Skeletal muscle tissue (tissue), 4 donors: Measurements from ENCODE around the gene CFDP1. TPM values are rescaled to one million over a fixed set of nuclear protein-coding genes. Genes with fewer than 3 reads are reported as not detected.
"Not testable (repeated sequence)": the region's sequence is repeated elsewhere in the genome, so short reads cannot be mapped to it uniquely, and the experiment has no call there.

ENCODE experiments used
- H3K27ac ChIP-seq: one replicate; pipeline ENCODE4 v1.7.0; 2013; ENCODE audit warnings: mild to moderate bottlenecking, low read depth, low read length, inconsistent platforms
- H3K27me3 ChIP-seq, 3 donors: one replicate each; pipeline ENCODE4 v1.7.0; 2013; ENCODE audit warnings: low read length in 3 of 3; ENCODE audit not compliant: control insufficient read depth in 3 of 3, insufficient read depth in 3 of 3
- H3K36me3 ChIP-seq, 3 donors: one replicate each; pipeline ENCODE4 v1.7.0; 2013; ENCODE audit warnings: low read length in 3 of 3; ENCODE audit not compliant: control insufficient read depth in 3 of 3, insufficient read depth in 3 of 3
- H3K4me1 ChIP-seq, 3 donors: one replicate each; pipeline ENCODE4 v1.7.0; 2013; ENCODE audit warnings: low read length in 3 of 3, mild to moderate bottlenecking in 3 of 3; ENCODE audit not compliant: control insufficient read depth in 3 of 3, insufficient read depth in 3 of 3
- H3K4me3 ChIP-seq, 3 donors: one replicate each; pipeline ENCODE4 v1.7.0; 2013; ENCODE audit warnings: low read length in 3 of 3
- H3K9ac ChIP-seq, 3 donors: one replicate each; pipeline ENCODE4 v1.7.0; 2013; ENCODE audit warnings: low read length in 3 of 3, mild to moderate bottlenecking in 3 of 3, moderate library complexity in 2 of 3, low read depth in 1 of 3
- H3K9me3 ChIP-seq, 3 donors: one replicate each; pipeline ENCODE4 v1.7.0; 2013; ENCODE audit warnings: low read length in 3 of 3; ENCODE audit not compliant: control insufficient read depth in 3 of 3
- total RNA-seq: library from RNA; depleted of rRNA; stranded (reverse); fragments of >200 nt; gene quantifications from one replicate; pipeline ENCODE4 v1.2.3, GENCODE V29; 2014
- donor health status: Osteomylitis.

The CFDP1 gene
- total RNA-seq, 1 donor from 2014 or later = 49.6 TPM

- Histone ChIP-seq H3K9me3 (no peaks in the 10 kb centered on the region), H3K27ac (no peak overlapping the region), H3K27me3 (no peaks in the 10 kb centered on the region), H3K4me1 (peaks cover 0 to 5% (median 3%) of the 10 kb centered on the region in 3 donors), H3K36me3 (no peaks in the 10 kb centered on the region), H3K4me3 (no peak overlapping the region), H3K9ac (no peak overlapping the region)
Observed at GRCh38 chr16:75273054-75273925, 160.0 kb downstream of the CFDP1 start.

- not testable (repeated sequence) for H3K36me3 ChIP-seq, H3K9me3 ChIP-seq, H3K27ac ChIP-seq, H3K27me3 ChIP-seq, H3K9ac ChIP-seq, H3K4me3 ChIP-seq
- peaks cover 7 to 11% (median 10%) of the 10 kb centered on the region in 3 donors for H3K4me1 ChIP-seq
Observed at GRCh38 chr16:75272629-75273028, 160.7 kb downstream of the CFDP1 start.

DNA sequence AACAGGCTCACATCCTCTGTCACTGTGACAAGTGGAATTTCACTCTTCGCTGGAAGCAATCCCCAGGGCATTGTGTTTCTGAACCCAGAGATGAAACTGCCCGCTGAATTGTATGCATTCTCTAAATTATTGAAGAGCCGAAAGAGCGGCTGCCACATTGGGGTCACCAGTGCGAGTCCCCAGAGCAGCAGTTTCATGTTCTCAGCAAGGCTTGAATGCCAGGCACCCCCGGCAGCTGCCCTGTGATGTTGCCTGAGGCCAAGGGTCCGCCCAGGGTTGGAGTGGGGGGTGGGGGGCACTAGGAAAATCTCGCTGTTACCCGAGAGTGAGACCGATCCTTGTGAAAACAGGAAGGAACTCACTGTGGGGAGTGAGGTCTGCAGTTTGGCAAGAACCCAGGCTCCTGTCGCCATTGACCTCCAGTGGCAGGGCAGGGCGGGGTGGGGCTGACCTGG lies 161.2 kb downstream of the CFDP1 start:
- peaks cover 11 to 16% (median 13%) of the 10 kb centered on the region in 3 donors for H3K4me1 ChIP-seq
- H3K27ac ChIP-seq = no peak overlapping the region
- no peaks in the 10 kb centered on the region for H3K27me3 ChIP-seq
- no peaks in the 10 kb centered on the region for H3K9me3 ChIP-seq
- no peak overlapping the region for H3K4me3 ChIP-seq
- H3K36me3 ChIP-seq = no peaks in the 10 kb centered on the region
- H3K9ac ChIP-seq = no peak overlapping the region

DNA sequence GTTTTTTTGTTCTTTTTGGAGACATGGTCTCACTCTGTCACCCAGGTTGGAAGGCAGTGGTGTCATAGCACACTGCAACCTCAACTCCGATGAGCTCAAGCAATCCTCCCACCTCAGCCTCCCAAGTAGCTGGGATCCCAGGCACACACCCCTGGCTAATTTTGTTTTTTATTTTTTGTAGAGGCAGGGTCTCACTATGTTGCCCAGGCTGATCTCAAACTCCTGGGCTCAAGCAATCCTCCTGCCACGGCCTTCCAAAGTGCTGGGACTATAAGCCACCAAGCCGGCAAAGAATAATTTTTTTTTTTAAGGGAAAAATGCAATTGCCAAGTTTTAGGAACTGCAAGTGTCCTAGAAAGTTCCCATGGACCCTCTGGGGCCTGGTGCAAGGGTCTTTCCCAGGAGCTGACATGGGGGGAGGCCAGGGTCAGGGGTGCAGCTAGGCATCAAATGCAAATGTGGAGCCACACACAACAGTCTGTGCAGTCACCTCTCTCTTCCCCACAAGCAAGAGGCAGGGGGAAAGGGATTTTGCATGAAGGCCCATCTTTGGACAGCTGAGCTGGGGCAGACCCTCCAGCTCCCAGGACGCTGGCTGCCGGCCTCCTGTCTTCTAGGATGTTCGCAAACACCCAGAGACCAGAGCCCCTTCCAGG lies 161.7 kb downstream of the CFDP1 start:
- Histone ChIP-seq H3K9me3 (no peaks in the 10 kb centered on the region), H3K4me1 (peaks cover 16 to 21% (median 18%) of the 10 kb centered on the region in 3 donors), H3K9ac (no peak overlapping the region), H3K27me3 (no peaks in the 10 kb centered on the region), H3K36me3 (no peaks in the 10 kb centered on the region), H3K4me3 (no peak overlapping the region), H3K27ac (no peak overlapping the region)

- H3K9me3 ChIP-seq, H3K9ac ChIP-seq, H3K27ac ChIP-seq, H3K36me3 ChIP-seq, H3K4me3 ChIP-seq, H3K27me3 ChIP-seq: not testable (repeated sequence)
- peaks cover 31 to 36% (median 32%) of the 10 kb centered on the region in 3 donors for H3K4me1 ChIP-seq
Observed at GRCh38 chr16:75269358-75269757, 163.9 kb downstream of the CFDP1 start.

- H3K9me3 ChIP-seq = no peaks in the 10 kb centered on the region
- H3K27ac ChIP-seq = peak overlapping the region; percentile 84
- H3K36me3 ChIP-seq = peaks cover 0 to 3% (median 2%) of the 10 kb centered on the region in 3 donors
- H3K4me3 ChIP-seq = peak overlapping the region in 1 of 3 donors; percentile 41
- peaks cover 47 to 52% (median 48%) of the 10 kb centered on the region in 3 donors for H3K4me1 ChIP-seq
- H3K27me3 ChIP-seq = no peaks in the 10 kb centered on the region
- H3K9ac ChIP-seq = peak overlapping the region; percentile 33 to 71 (median 71)
Observed at GRCh38 chr16:75267631-75268264, 165.6 kb downstream of the CFDP1 start.

DNA sequence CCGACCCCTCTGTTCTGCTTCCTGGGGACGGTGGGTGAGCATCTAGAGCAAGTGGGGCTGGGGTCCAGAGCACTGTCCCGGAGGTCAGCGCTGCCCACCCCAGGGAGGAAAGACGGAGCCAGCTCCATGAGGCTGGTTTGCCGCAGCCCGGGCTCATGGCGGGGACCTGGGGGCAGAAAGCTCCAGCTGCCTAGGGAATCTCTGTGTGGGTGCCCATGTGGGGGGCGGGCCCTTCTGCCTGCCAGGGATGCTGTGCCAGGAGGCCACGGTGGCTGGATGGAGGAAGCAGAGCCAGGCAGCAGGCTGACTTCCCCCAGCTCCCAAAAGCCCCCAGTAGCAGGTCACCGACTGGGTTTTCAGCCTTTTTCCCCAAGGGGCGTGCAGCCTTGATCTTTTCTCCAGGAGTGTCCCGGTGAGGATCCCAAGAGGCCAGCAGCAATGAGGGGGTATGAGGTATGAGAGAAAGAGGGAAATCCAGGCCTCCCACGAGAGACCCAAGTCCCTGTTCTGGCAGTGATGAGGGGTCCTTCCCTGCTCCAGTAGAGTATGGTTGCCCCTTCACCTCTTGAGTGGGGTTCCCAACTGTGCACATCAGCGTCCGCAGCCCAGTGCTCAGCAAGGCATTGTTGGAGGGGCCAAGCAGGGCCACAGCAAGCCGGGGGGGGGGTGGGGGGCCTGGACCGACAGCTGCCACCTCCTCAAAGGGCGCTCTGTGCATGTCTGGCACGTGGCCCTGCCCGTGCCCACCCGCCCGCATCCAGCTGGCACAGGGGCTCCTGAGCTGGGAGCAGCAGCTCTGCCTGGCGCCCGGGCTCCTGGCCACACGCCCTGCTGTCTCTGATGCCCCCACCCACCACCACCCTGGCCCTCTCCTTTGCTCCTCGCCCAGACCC lies 166.3 kb downstream of the CFDP1 start:
- H3K4me3 ChIP-seq = peak overlapping the region; percentile 67 to 88 (median 85)
- peaks cover 55 to 60% (median 56%) of the 10 kb centered on the region in 3 donors for H3K4me1 ChIP-seq

GRCh38 chr16:75265911-75266701 lies 167.2 kb downstream of the CFDP1 start:
- H3K27me3 ChIP-seq = no peaks in the 10 kb centered on the region
- H3K9ac ChIP-seq = peak overlapping the region; percentile 89 to 96 (median 95)
- no peaks in the 10 kb centered on the region for H3K9me3 ChIP-seq
- peaks cover 62 to 66% (median 65%) of the 10 kb centered on the region in 3 donors for H3K4me1 ChIP-seq
- peaks cover 0 to 4% (median 4%) of the 10 kb centered on the region in 3 donors for H3K36me3 ChIP-seq
- peak overlapping the region; percentile 67 to 88 (median 85) for H3K4me3 ChIP-seq
- H3K27ac ChIP-seq = peak overlapping the region; percentile 97

More for the DNA sequence above, 166.3 kb downstream of the CFDP1 start:
- no peaks in the 10 kb centered on the region for H3K9me3 ChIP-seq
- peak overlapping the region; percentile 89 to 96 (median 95) for H3K9ac ChIP-seq
- H3K36me3 ChIP-seq = peaks cover 0 to 4% (median 3%) of the 10 kb centered on the region in 3 donors
- H3K27ac ChIP-seq = peak overlapping the region; percentile 97
- H3K27me3 ChIP-seq = no peaks in the 10 kb centered on the region
